Gastroesophageal sphincter (tissue), 4 donors: ENCODE data around the gene IGFBP7. TPM values are rescaled to one million over a fixed set of nuclear protein-coding genes. Genes with fewer than 3 reads are reported as not detected.

Experiments
- ATAC-seq: fragments of 150-250 bp; one replicate; pipeline ENCODE4 v1.9.1; 2016; ENCODE audit warnings: mild to moderate bottlenecking, moderate library complexity
- H3K27ac ChIP-seq, 4 donors: fragments of 200-600 bp; sonication (generic) in 3 of 4; 1 replicate in 3 of 4; 2 replicates in 1 of 4; pipeline ENCODE4 v1.5.1; 2016 to 2019
- H3K27me3 ChIP-seq: fragments of 200-600 bp; sonication (generic); one replicate; pipeline ENCODE4 v1.5.1; 2019
- H3K36me3 ChIP-seq, 2 donors: fragments of 200-600 bp; sonication (generic); one replicate each; pipeline ENCODE4 v1.5.1; 2019; ENCODE audit warnings: control low read depth in 1 of 2
- H3K4me1 ChIP-seq, 3 donors: fragments of 200-600 bp; sonication (generic); 1 replicate in 2 of 3; 2 replicates in 1 of 3; pipeline ENCODE4 v1.5.1; 2016 to 2019; ENCODE audit warnings: control low read depth in 2 of 3
- H3K4me3 ChIP-seq, 2 donors: fragments of 200-600 bp; sonication (generic); one replicate each; pipeline ENCODE4 v1.5.1; 2019; ENCODE audit warnings: mild to moderate bottlenecking in 1 of 2, moderate library complexity in 1 of 2
- H3K9me3 ChIP-seq, 3 donors: fragments of 200-600 bp; sonication (generic); one replicate each; pipeline ENCODE4 v1.5.1; 2017 to 2019; ENCODE audit warnings: control low read depth in 2 of 3
- EP300 ChIP-seq: sonication (generic); formaldehyde crosslinking; IDR thresholded peaks from one replicate; pipeline ENCODE4 v1.6.1; 2017; ENCODE audit warnings: antibody characterized with exemption, mild to moderate bottlenecking
- POLR2A ChIP-seq, 2 donors: fragments of 450-650 bp; IDR thresholded peaks; one replicate each; pipeline ENCODE4 v1.6.1; 2017; ENCODE audit warnings: antibody characterized with exemption in 2 of 2, mild to moderate bottlenecking in 2 of 2, moderate library complexity in 1 of 2
- POLR2AphosphoS5 ChIP-seq: sonication (generic); formaldehyde crosslinking; IDR thresholded peaks from one replicate; pipeline ENCODE4 v1.6.1; 2017; ENCODE audit warnings: antibody characterized with exemption
- WGBS, 2 donors: methylation state at CpG; one replicate each; pipeline ENCODE4 v1.1.5; 2018; ENCODE audit warnings: low coverage in 1 of 2; 5-methylcytosine and 5-hydroxymethylcytosine counted together
- total RNA-seq, 4 donors: library from RNA; depleted of rRNA; stranded (reverse); fragments of >200 nt; gene quantifications; one replicate each; pipeline ENCODE4 v1.1.0, GENCODE V29; 2016
- TF ChIP-seq, protein P1 (sequence below), 4 experiments: fragments of 200-600 bp in 2 of 4; fragments of 450-650 bp in 2 of 4; sonication (generic) in 1 of 4; IDR thresholded peaks; one replicate each; pipeline ENCODE4 v1.5.1; 2017 to 2019; ENCODE audit warnings: antibody characterized with exemption in 4 of 4, mild to moderate bottlenecking in 2 of 4, moderate library complexity in 2 of 4

Gene IGFBP7
- total RNA-seq, 4 donors from 2014 or later, result 478 to 876 (median 798) TPM

DNA sequence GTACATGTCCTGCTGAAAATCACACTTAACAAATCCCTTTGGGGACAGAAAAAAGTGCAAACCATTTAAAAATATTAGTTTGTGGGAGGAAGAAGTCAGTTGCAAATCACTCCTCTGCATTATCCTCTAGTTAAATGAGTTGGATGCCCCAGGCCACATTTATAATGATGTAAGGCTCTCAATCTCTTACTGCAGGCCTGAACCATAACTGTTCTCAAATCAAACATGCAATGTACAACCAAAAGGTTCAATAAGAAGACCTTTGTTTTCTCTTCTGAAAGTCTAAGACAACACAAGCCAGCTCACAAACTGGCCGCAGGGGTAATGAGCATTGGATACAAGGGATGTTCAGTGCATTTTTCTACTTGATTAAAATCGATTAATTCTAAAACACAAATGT, 39.7 kb downstream of the IGFBP7 start:
- H3K9me3 ChIP-seq, result no peaks in the 10 kb centered on the region
- TF ChIP-seq EP300, result no peak
- TF ChIP-seq POLR2A (IDR thresholded peaks at IDR 0.05), result no peak
- no peak for TF ChIP-seq POLR2AphosphoS5
- TF ChIP-seq, protein P1, sequence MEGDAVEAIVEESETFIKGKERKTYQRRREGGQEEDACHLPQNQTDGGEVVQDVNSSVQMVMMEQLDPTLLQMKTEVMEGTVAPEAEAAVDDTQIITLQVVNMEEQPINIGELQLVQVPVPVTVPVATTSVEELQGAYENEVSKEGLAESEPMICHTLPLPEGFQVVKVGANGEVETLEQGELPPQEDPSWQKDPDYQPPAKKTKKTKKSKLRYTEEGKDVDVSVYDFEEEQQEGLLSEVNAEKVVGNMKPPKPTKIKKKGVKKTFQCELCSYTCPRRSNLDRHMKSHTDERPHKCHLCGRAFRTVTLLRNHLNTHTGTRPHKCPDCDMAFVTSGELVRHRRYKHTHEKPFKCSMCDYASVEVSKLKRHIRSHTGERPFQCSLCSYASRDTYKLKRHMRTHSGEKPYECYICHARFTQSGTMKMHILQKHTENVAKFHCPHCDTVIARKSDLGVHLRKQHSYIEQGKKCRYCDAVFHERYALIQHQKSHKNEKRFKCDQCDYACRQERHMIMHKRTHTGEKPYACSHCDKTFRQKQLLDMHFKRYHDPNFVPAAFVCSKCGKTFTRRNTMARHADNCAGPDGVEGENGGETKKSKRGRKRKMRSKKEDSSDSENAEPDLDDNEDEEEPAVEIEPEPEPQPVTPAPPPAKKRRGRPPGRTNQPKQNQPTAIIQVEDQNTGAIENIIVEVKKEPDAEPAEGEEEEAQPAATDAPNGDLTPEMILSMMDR (IDR thresholded peaks at IDR 0.05), result no peak
- WGBS, 2 donors, result 71 to 77% methylated on average over 2 of the region's 2 CpGs
- no peak overlapping the region for H3K27ac ChIP-seq
- H3K4me1 ChIP-seq, result peaks cover 3 to 68% (median 6%) of the 10 kb centered on the region in 3 donors
- H3K36me3 ChIP-seq, result no peaks in the 10 kb centered on the region
- H3K4me3 ChIP-seq, result no peak overlapping the region
- H3K27me3 ChIP-seq, result no peaks in the 10 kb centered on the region
- no peak for ATAC-seq

GRCh38 chr4:57068237-57068981, 41.8 kb downstream of the IGFBP7 start:
- 55 to 59% methylated on average over 6 to 7 of the region's 8 CpGs for WGBS, 2 donors
- H3K27me3 ChIP-seq, result no peaks in the 10 kb centered on the region
- no peaks in the 10 kb centered on the region for H3K9me3 ChIP-seq
- no peak for ATAC-seq
- TF ChIP-seq, protein P1 (IDR thresholded peaks at IDR 0.05), result no peak
- no peak for TF ChIP-seq POLR2AphosphoS5
- peak overlapping the region in 3 of 4 donors; percentile 39 to 64 (median 44) for H3K27ac ChIP-seq
- H3K4me1 ChIP-seq, result peaks cover 3 to 71% (median 17%) of the 10 kb centered on the region in 3 donors
- no peak overlapping the region for H3K4me3 ChIP-seq
- no peaks in the 10 kb centered on the region for H3K36me3 ChIP-seq

- Histone ChIP-seq H3K9me3 (no peaks in the 10 kb centered on the region), H3K27me3 (no peaks in the 10 kb centered on the region), H3K4me3 (no peak overlapping the region), H3K36me3 (no peaks in the 10 kb centered on the region), H3K27ac (peak overlapping the region; percentile 3 to 78 (median 72)), H3K4me1 (peaks cover 7 to 77% (median 21%) of the 10 kb centered on the region in 3 donors)
- 67 to 100% methylated on average over 1 to 5 of the region's 5 CpGs for WGBS, 2 donors
- TF ChIP-seq POLR2A (IDR thresholded peaks at IDR 0.05) (no peak), EP300 (no peak), POLR2AphosphoS5 (no peak)
- TF ChIP-seq, protein P1 (IDR thresholded peaks at IDR 0.05), result no peak
- no peak for ATAC-seq
Measured at GRCh38 chr4:57065730-57066482, 44.3 kb downstream of the IGFBP7 start.

DNA sequence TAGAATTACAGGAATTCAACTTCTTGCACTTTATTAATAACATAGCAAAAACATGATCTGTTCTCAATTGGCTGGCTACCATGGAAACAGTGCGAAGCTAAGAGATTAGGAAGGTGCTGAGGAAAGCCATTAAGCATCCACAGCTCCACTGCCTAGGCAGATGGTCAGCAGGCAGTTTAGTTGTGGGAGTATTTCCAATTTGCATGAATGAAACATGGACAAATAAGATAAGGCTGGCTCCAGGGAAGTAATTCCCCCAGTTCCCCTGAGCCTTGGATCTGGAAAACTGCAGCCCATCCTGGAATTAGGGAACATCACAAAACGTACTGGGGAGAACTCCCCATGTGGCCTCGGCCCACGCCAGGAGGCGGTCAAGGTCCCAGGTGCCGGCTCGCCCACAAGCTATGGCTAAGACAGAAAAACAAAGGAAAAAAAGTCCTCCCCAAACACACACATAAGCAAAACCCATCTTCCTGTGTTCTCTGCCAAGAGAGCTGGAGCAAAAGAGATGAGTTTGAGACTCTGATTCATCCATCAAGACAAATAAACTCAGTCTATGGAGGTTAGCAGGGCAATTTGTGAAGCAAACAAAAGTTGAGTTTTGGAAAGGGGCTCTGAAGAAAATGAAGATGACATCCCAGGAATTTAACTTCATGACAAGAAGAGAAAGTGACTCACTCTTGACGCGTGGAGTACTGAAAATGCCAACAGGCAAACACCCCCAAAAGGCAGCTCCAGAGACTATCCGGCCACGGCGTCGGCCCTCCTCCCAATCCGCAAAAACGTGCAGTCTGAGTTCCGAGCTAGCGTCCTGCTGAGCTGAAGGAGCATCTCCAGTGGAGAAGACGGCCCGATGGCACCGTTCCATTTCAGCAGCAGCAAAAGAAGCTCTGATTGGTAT, 45.1 kb downstream of the IGFBP7 start:
- H3K9me3 ChIP-seq, result no peaks in the 10 kb centered on the region
- H3K27me3 ChIP-seq, result no peaks in the 10 kb centered on the region
- H3K27ac ChIP-seq, result peak overlapping the region in 3 of 4 donors; percentile 66 to 78 (median 77)
- H3K4me3 ChIP-seq, result no peak overlapping the region
- WGBS, 2 donors, result 21 to 38% methylated on average over 9 to 10 of the region's 20 CpGs
- H3K36me3 ChIP-seq, result no peaks in the 10 kb centered on the region
- TF ChIP-seq POLR2AphosphoS5 (peak; percentile 50), EP300 (no peak)
- ATAC-seq, result peak; percentile 72
- peaks cover 7 to 79% (median 21%) of the 10 kb centered on the region in 3 donors for H3K4me1 ChIP-seq

- 73 to 93% methylated on average over 2 of the region's 2 CpGs for WGBS, 2 donors
- Histone ChIP-seq H3K4me3 (no peak overlapping the region), H3K4me1 (peaks cover 7 to 77% (median 21%) of the 10 kb centered on the region in 3 donors), H3K36me3 (no peaks in the 10 kb centered on the region), H3K9me3 (no peaks in the 10 kb centered on the region), H3K27ac (peak overlapping the region in 3 of 4 donors; percentile 66 to 78 (median 77)), H3K27me3 (no peaks in the 10 kb centered on the region)
- TF ChIP-seq, protein P1 (IDR thresholded peaks at IDR 0.05), result no peak
- TF ChIP-seq POLR2A (IDR thresholded peaks at IDR 0.05), result no peak
- no peak for TF ChIP-seq EP300
- TF ChIP-seq POLR2AphosphoS5, result no peak
- ATAC-seq, result no peak
Measured at GRCh38 chr4:57064120-57064519, 46.1 kb downstream of the IGFBP7 start.
